ENCODE data around the gene PRR22. TPM values are rescaled to one million over a fixed set of nuclear protein-coding genes. Genes with fewer than 3 reads are reported as not detected.

PRR22 gene
- total and polyA plus RNA-seq, 2 donors (not counting 3 experiments of a cell fraction or from before 2014, with no cell fraction given), result 1.4 to 3.4 TPM

GRCh38 chr19:5790559-5791520, 6.3 kb upstream of the PRR22 start, which contains the start of gene DUS3L:
DUS3L (minus strand) TSS chr19:5791163; CDS start chr19:5791141, 22 bp downstream.
- Histone ChIP-seq H3K27ac (ENCODE audit: insufficient read depth, low read depth, low read length) (peak within 1 kb of the TSS; percentile 82), H3K79me2 (ENCODE audit: control insufficient read depth, insufficient read depth, low read length) (peaks cover 8% of the 10 kb centered on the region), H3K4me2 (ENCODE audit: insufficient read depth, low read length) (peak within 1 kb of the TSS; percentile 77), H3K4me1 (ENCODE audit: control insufficient read depth, extremely low read depth, insufficient read depth, low read length) (peaks cover 5% of the 10 kb centered on the region), H3K9ac (replicated peaks; ENCODE audit: extremely low read depth, insufficient read depth, low read length) (peak within 1 kb of the TSS; percentile 81), H4K20me1 (replicated peaks; ENCODE audit: control insufficient read depth, extremely low read depth, insufficient read depth, low read length) (no peaks in the 10 kb centered on the region), H3K4me3 (replicated peaks in 1 of 3; ENCODE audit: insufficient read depth in 1 of 3, low read depth in 1 of 3, low read length in 3 of 3) (peak within 1 kb of the TSS; percentile 17 to 75 (median 55)), H3K36me3 (ENCODE audit: control insufficient read depth in 2 of 2, extremely low read depth in 1 of 2, insufficient read depth in 2 of 2, low read length in 2 of 2) (peaks cover 8 to 26% of the 10 kb centered on the region in 2 experiments), H3K9me3 (replicated peaks; ENCODE audit: control insufficient read depth, insufficient read depth, low read length) (no peaks in the 10 kb centered on the region), H3K9me1 (replicated peaks; ENCODE audit: control insufficient read depth, extremely low read depth, insufficient read depth, low read length) (no peaks in the 10 kb centered on the region), H3K27me3 (ENCODE audit: control insufficient read depth in 2 of 2, insufficient read depth in 2 of 2, low read length in 2 of 2) (no peaks in the 10 kb centered on the region), H2AFZ (ENCODE audit: low read depth, low read length) (peak within 1 kb of the TSS; percentile 46)
- DNase-seq (ENCODE audit: low read depth, low spot score) (peak; percentile 99), FAIRE-seq (peak; percentile 99)
- TF ChIP-seq JUN (IDR thresholded peaks at IDR 0.05; ENCODE audit: borderline replicate concordance, insufficient read depth, insufficient read length, low read depth), result no peak
- TF ChIP-seq POLR2AphosphoS5 (IDR thresholded peaks at IDR 0.05; ENCODE audit: insufficient read depth, low read depth, low read length), result peak; percentile 60
- no peak for TF ChIP-seq FOS (IDR thresholded peaks at IDR 0.05; ENCODE audit: borderline replicate concordance, insufficient read depth, low read length)
- TF ChIP-seq EZH2 (IDR thresholded peaks at IDR 0.05; ENCODE audit: borderline replicate concordance, low read depth, low read length, severe bottlenecking), result no peak
- TF ChIP-seq MYC (IDR thresholded peaks at IDR 0.05; ENCODE audit: low read depth, low read length), result peak; percentile 100
- no peak for TF ChIP-seq GATA2 (IDR thresholded peaks at IDR 0.05; ENCODE audit: insufficient read depth, insufficient read length, low read depth, low read length)
- no peak for TF ChIP-seq CTCF (IDR thresholded peaks at IDR 0.05; ENCODE audit: extremely low read depth in 1 of 2, insufficient read depth in 1 of 2, low read depth in 1 of 2, low read length in 2 of 2)
- peak; percentile 99 for TF ChIP-seq MAX (IDR thresholded peaks at IDR 0.05; ENCODE audit: insufficient read depth, insufficient read length)
- peak; percentile 68 for TF ChIP-seq POLR2A (IDR thresholded peaks at IDR 0.05; ENCODE audit: low read depth, low read length)
- dilution Hi-C loops (cut with MboI; ENCODE audit: extremely low pct_ligation_motif_present, low sequenced_read_pairs) (no loop called here), intact Hi-C loops (cut with micrococcal nuclease) (loop anchor here (1.0 kb wide), 2 partner anchors 71 to 113 kb away; partner anchors contain the start of genes CATSPERD, LONP1 and VMAC)
- POLR2A ChIA-PET, result interaction anchor here (0.8 kb wide), 1 partner anchor 71 kb away, joined by 3 read pairs; the partner anchor contains the start of genes CATSPERD and LONP1
- CTCF ChIA-PET, result interaction anchor here (0.9 to 3.6 kb wide), 3 partner anchors 9 to 37 kb away, joined by 3 to 21 read pairs (median 3); no protein-coding TSS in a partner anchor
- BruUV-seq (replicated peaks), result TSS peak; percentile 91

All from endothelial cell of umbilical vein (primary cell).